HepG2 (cell line): ENCODE data around the gene ASPRV1. TPM values are rescaled to one million over a fixed set of nuclear protein-coding genes. Genes with fewer than 3 reads are reported as not detected.

Experiments
- AHR ChIP-seq: IDR thresholded peaks from 2 replicates; pipeline ENCODE4 v1.6.1; 2018; ENCODE audit warnings: missing genetic modification reagents, missing compliant biosample characterization
- ARNT2 ChIP-seq: sonication (generic); formaldehyde crosslinking; IDR thresholded peaks from 2 replicates; pipeline ENCODE4 v1.8.0; 2022; ENCODE audit warnings: mild to moderate bottlenecking, low read depth, missing genetic modification reagents, moderate library complexity
- FOXA3 ChIP-seq: IDR thresholded peaks from 2 replicates; pipeline ENCODE4 v1.6.1; 2016; ENCODE audit warnings: missing genetic modification reagents, missing compliant biosample characterization
- FOXJ3 ChIP-seq: sonication (generic); formaldehyde crosslinking; IDR thresholded peaks from 2 replicates; pipeline ENCODE4 v1.4.0; 2020; ENCODE audit warnings: missing genetic modification reagents, mild to moderate bottlenecking, borderline replicate concordance
- FOXP4 ChIP-seq: sonication (generic); formaldehyde crosslinking; IDR thresholded peaks from 2 replicates; pipeline ENCODE4 v1.4.0; 2020; ENCODE audit warnings: missing genetic modification reagents
- IKZF5 ChIP-seq: IDR thresholded peaks from 2 replicates; pipeline ENCODE4 v1.6.1; 2018; ENCODE audit warnings: missing genetic modification reagents, mild to moderate bottlenecking, missing compliant biosample characterization
- NFIC ChIP-seq: IDR thresholded peaks from 2 replicates; pipeline ENCODE4 v1.6.1; 2012; ENCODE audit warnings: mild to moderate bottlenecking, low read length, inconsistent platforms
- NR2C2 ChIP-seq: sonication (generic); formaldehyde crosslinking; IDR thresholded peaks from 2 replicates; pipeline ENCODE4 v1.4.0; 2020; ENCODE audit warnings: missing genetic modification reagents, mild to moderate bottlenecking, moderate library complexity, borderline replicate concordance
- RFX1 ChIP-seq: fragments of 450-650 bp; IDR thresholded peaks from 2 replicates; pipeline ENCODE4 v1.6.1; 2017
- SP1 ChIP-seq, 2 experiments: fragments of 450-650 bp in 1 of 2; sonication (generic) in 1 of 2; formaldehyde crosslinking in 1 of 2; IDR thresholded peaks; 2 replicates each; pipeline versions ENCODE4 v1.4.0 to v1.6.1; 2016 to 2020; ENCODE audit warnings: missing genetic modification reagents in 1 of 2
- ZBTB46 ChIP-seq: sonication (generic); formaldehyde crosslinking; IDR thresholded peaks from 2 replicates; pipeline ENCODE4 v1.4.0; 2020; ENCODE audit warnings: mild to moderate bottlenecking, missing genetic modification reagents, borderline replicate concordance
- ZFP62 ChIP-seq: sonication (generic); formaldehyde crosslinking; IDR thresholded peaks from 2 replicates; pipeline ENCODE4 v1.4.0; 2020; ENCODE audit warnings: missing genetic modification reagents
- ZFP90 ChIP-seq: sonication (generic); formaldehyde crosslinking; IDR thresholded peaks from 2 replicates; pipeline ENCODE4 v1.8.0; 2022; ENCODE audit warnings: missing genetic modification reagents, mild to moderate bottlenecking, inconsistent platforms, borderline replicate concordance
- ZNF318 ChIP-seq: sonication (generic); formaldehyde crosslinking; IDR thresholded peaks from 2 replicates; pipeline ENCODE4 v1.4.0; 2020; ENCODE audit warnings: mild to moderate bottlenecking, missing genetic modification reagents
- ZNF563 ChIP-seq: sonication (generic); formaldehyde crosslinking; IDR thresholded peaks from 2 replicates; pipeline ENCODE4 v1.8.0; 2022; ENCODE audit warnings: mild to moderate bottlenecking, moderate library complexity, missing genetic modification reagents
- polyA plus RNA-seq, 8 experiments: library from polyadenylated mRNA; depleted of rRNA in 3 of 8; stranded (reverse) in 7 of 8; unstranded in 1 of 8; fragments of >200 nt; fragmentation: Illumina TruSeq in 4 of 8; extraction: Trizol in 4 of 8; gene quantifications; 2 replicates each; pipeline versions ENCODE4 v1.2.1 to v1.2.3, GENCODE V29; 2011 to 2016; ENCODE audit warnings: low read depth in 4 of 8, missing spikeins in 1 of 8, mixed read lengths in 1 of 8; ENCODE audit not compliant: insufficient read depth in 1 of 8
- total RNA-seq, 5 experiments: library from RNA; depleted of rRNA; stranded (reverse); fragments of >200 nt; fragmentation: Illumina TruSeq; extraction: Trizol; gene quantifications; 2 replicates each; pipeline ENCODE4 v1.2.3, GENCODE V29; 2016; ENCODE audit warnings: low read depth in 1 of 5

Gene ASPRV1
- total and polyA plus RNA-seq, 2 of the 13 experiments (the other 11 are each of a cell fraction or from before 2014, with no cell fraction given), result 0.40 to 0.48 TPM

- TF ChIP-seq ZBTB46 (CRISPR knock-in tag) (0 out of 2 replicates have a peak, but pooled peaks have one; percentile 35), NFIC (no peak), ZFP90 (CRISPR knock-in tag) (peak; percentile 93), ZNF563 (CRISPR knock-in tag) (peak; percentile 86; the same call in 1 of the 2 replicates), ZFP62 (CRISPR knock-in tag) (no peak), ZNF318 (CRISPR knock-in tag) (peak; percentile 97), NR2C2 (CRISPR knock-in tag) (peak; percentile 81), FOXJ3 (peak; percentile 68; the same call in 1 of the 2 replicates), AHR (CRISPR knock-in tag) (peak; percentile 91; the same call in 1 of the 2 replicates), FOXP4 (no peak; the same call in 1 of the 2 replicates), RFX1 (no peak), SP1 (IDR thresholded peaks at IDR 0.05) (peak; percentile 81; the same call in 1 of the 2 replicates), SP1 (CRISPR knock-in tag; IDR thresholded peaks at IDR 0.05) (peak; percentile 81), FOXA3 (CRISPR knock-in tag) (peak; percentile 58), ARNT2 (CRISPR knock-in tag) (peak; percentile 96), IKZF5 (CRISPR knock-in tag) (peak; percentile 93)
These were observed 47.1 kb downstream of the ASPRV1 start (continued) for GRCh38 chr2:69914164-69914949.
